Vagina (tissue), 2 donors: Measurements from ENCODE around the gene CPM.

ENCODE experiments used
- CTCF ChIP-seq, 3 experiments: fragments of 450-650 bp in 2 of 3; fragments of 200-600 bp in 1 of 3; sonication (generic) in 1 of 3; IDR thresholded peaks; one replicate each; pipeline ENCODE4 v1.5.1; 2017 to 2019; ENCODE audit warnings: antibody characterized with exemption in 3 of 3, mild to moderate bottlenecking in 2 of 3, moderate library complexity in 2 of 3
- POLR2A ChIP-seq, 2 donors: fragments of 450-650 bp; IDR thresholded peaks; one replicate each; pipeline ENCODE4 v1.6.1; 2017; ENCODE audit warnings: antibody characterized with exemption in 2 of 2, mild to moderate bottlenecking in 2 of 2, moderate library complexity in 2 of 2
- POLR2AphosphoS5 ChIP-seq, 2 donors: sonication (generic); formaldehyde crosslinking; IDR thresholded peaks; one replicate each; pipeline ENCODE4 v1.9.0; 2017; ENCODE audit warnings: antibody characterized with exemption in 2 of 2, mild to moderate bottlenecking in 2 of 2, low read depth in 1 of 2; ENCODE audit not compliant: insufficient read depth in 1 of 2

- TF ChIP-seq CTCF (IDR thresholded peaks at IDR 0.05) (no peak), POLR2A (IDR thresholded peaks at IDR 0.05) (no peak), POLR2AphosphoS5 (IDR thresholded peaks at IDR 0.05; ENCODE audit: insufficient read depth in 1 of 2, low read depth in 1 of 2) (no peak)
These were observed 44.7 kb downstream of the CPM start for GRCh38 chr12:68888243-68888642.
